Nephron (organoid): ENCODE results near the gene PCDHA5.
"Not testable (repeated sequence)": the region's sequence is repeated elsewhere in the genome, so short reads cannot be mapped to it uniquely, and the experiment has no call there.

ENCODE experiments used
- H3K27ac Mint-ChIP-seq, 3 experiments: 2 replicates each; pipeline ENCODE4 v1.8.0; 2020; ENCODE audit warnings: mixed read lengths in 3 of 3, mild to moderate bottlenecking in 2 of 3, moderate library complexity in 1 of 3
- H3K27me3 Mint-ChIP-seq: 2 replicates; pipeline ENCODE4 v1.8.0; 2021; ENCODE audit warnings: low read depth, mild to moderate bottlenecking, moderate library complexity, mixed read lengths
- H3K36me3 Mint-ChIP-seq: 2 replicates; pipeline ENCODE4 v1.8.0; 2020; ENCODE audit warnings: low read depth, mixed read lengths
- H3K4me1 Mint-ChIP-seq: 2 replicates; pipeline ENCODE4 v1.8.0; 2020; ENCODE audit warnings: mixed read lengths
- H3K4me3 Mint-ChIP-seq, 3 experiments: 2 replicates each; pipeline ENCODE4 v1.8.0; 2020; ENCODE audit warnings: mild to moderate bottlenecking in 3 of 3, mixed read lengths in 3 of 3, moderate library complexity in 2 of 3
- H3K9me3 Mint-ChIP-seq: 2 replicates; pipeline ENCODE4 v1.8.0; 2020; ENCODE audit warnings: mixed read lengths
- TF ChIP-seq, protein P1 (sequence below), 3 experiments: fragments of 200-600 bp; sonication (generic); IDR thresholded peaks; one replicate each; pipeline ENCODE4 v1.5.0; 2021; ENCODE audit warnings: antibody characterized with exemption in 3 of 3; ENCODE audit not compliant: unreplicated experiment in 3 of 3

PCDHA5 gene

GRCh38 chr5:140823475-140823874, 2.1 kb downstream of the PCDHA5 start:
- Mint-ChIP-seq H3K27ac (no peak overlapping the region), H3K4me3 (no peak overlapping the region), H3K27me3 (no peaks in the 10 kb centered on the region), H3K36me3 (peaks cover 73% of the 10 kb centered on the region), H3K4me1 (peaks cover 8% of the 10 kb centered on the region), H3K9me3 (peaks cover 45% of the 10 kb centered on the region)
- TF ChIP-seq, protein P1, sequence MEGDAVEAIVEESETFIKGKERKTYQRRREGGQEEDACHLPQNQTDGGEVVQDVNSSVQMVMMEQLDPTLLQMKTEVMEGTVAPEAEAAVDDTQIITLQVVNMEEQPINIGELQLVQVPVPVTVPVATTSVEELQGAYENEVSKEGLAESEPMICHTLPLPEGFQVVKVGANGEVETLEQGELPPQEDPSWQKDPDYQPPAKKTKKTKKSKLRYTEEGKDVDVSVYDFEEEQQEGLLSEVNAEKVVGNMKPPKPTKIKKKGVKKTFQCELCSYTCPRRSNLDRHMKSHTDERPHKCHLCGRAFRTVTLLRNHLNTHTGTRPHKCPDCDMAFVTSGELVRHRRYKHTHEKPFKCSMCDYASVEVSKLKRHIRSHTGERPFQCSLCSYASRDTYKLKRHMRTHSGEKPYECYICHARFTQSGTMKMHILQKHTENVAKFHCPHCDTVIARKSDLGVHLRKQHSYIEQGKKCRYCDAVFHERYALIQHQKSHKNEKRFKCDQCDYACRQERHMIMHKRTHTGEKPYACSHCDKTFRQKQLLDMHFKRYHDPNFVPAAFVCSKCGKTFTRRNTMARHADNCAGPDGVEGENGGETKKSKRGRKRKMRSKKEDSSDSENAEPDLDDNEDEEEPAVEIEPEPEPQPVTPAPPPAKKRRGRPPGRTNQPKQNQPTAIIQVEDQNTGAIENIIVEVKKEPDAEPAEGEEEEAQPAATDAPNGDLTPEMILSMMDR (IDR thresholded peaks at IDR 0.05; ENCODE audit: unreplicated experiment in 3 of 3), result no peak

DNA sequence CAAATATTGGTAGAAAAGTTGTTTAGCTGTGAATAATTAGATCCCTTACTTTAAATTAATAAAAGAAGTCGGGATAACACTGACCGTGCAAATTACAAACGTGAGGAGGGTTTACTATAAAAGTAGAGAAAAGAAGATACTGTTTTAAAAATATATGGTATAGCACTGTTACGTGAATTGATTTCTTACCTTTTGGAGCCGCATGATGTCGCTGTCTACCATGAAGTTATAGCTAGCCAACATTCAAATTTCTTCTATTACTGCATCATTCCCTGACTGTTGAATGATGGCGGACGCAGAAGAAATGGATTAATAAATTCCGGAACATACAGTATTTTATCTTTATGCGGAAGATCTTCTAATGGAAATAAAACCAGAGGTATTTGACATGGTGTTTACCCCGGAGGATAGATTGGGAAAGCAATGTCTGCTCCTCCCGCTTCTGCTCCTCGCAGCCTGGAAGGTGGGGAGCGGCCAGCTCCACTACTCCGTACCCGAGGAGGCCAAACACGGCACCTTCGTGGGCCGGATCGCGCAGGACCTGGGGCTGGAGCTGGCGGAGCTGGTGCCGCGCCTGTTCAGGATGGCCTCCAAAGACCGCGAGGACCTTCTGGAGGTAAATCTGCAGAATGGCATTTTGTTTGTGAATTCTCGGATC, 6.4 kb downstream of the PCDHA5 start, which contains the start of gene PCDHA6:
Gene PCDHA6, plus strand, starts transcription at position 257 of the 658 bp plus-strand sequence. Its CDS starts 132 bp downstream, at position 389.
- Mint-ChIP-seq H3K27ac (peak within 1 kb of the TSS; percentile 80 to 96 (median 93)), H3K9me3 (peaks cover 52% of the 10 kb centered on the region), H3K4me1 (peaks cover 10% of the 10 kb centered on the region), H3K27me3 (no peaks in the 10 kb centered on the region), H3K36me3 (peaks cover 79% of the 10 kb centered on the region), H3K4me3 (peak within 1 kb of the TSS; percentile 86 to 93 (median 91))
- TF ChIP-seq, protein P1 (IDR thresholded peaks at IDR 0.05; ENCODE audit: unreplicated experiment in 3 of 3), result peak; percentile 43 to 49 (median 47)

DNA sequence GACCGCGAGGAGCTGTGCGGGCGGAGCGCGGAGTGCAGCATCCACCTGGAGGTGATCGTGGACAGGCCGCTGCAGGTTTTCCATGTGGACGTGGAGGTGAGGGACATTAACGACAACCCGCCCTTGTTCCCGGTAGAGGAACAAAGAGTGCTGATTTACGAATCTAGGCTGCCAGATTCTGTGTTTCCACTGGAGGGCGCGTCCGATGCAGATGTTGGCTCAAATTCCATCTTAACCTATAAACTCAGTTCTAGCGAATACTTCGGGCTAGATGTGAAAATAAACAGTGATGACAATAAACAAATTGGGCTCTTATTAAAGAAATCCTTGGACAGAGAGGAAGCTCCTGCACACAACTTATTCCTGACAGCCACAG, 6.9 kb downstream of the PCDHA5 start:
- TF ChIP-seq, protein P1 (IDR thresholded peaks at IDR 0.05; ENCODE audit: unreplicated experiment in 3 of 3), result peak; percentile 23 to 40 (median 26)
- H3K4me1 Mint-ChIP-seq, result peaks cover 10% of the 10 kb centered on the region
- peak overlapping the region; percentile 86 to 93 (median 91) for H3K4me3 Mint-ChIP-seq
- peaks cover 55% of the 10 kb centered on the region for H3K9me3 Mint-ChIP-seq
- no peaks in the 10 kb centered on the region for H3K27me3 Mint-ChIP-seq
- H3K36me3 Mint-ChIP-seq, result peaks cover 81% of the 10 kb centered on the region
- peak overlapping the region; percentile 80 to 96 (median 93) for H3K27ac Mint-ChIP-seq

DNA sequence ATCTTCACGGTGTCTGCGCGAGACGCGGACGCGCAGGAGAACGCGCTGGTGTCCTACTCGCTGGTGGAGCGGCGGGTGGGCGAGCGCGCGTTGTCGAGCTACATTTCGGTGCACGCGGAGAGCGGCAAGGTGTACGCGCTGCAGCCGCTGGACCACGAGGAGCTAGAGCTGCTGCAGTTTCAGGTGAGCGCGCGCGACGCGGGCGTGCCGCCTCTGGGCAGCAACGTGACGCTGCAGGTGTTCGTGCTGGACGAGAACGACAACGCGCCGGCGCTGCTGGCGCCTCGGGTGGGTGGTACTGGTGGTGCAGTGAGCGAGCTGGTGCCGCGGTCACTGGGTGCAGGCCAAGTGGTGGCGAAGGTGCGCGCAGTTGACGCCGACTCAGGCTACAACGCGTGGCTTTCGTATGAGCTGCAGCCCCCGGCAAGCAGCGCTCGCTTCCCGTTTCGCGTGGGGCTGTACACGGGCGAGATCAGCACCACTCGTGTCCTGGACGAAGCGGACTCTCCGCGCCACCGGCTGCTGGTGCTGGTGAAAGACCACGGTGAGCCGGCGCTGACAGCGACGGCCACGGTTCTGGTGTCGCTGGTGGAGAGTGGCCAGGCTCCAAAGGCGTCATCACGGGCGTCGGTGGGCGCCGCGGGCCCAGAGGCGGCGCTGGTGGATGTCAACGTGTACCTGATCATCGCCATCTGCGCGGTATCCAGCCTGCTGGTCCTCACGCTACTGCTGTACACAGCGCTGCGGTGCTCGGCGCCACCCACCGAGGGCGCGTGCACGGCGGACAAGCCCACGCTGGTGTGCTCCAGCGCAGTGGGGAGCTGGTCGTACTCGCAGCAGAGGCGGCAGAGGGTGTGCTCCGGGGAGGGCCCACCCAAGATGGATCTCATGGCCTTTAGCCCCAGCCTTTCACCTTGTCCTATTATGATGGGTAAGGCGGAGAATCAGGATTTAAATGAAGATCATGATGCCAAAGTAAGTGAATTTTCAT, 8.4 kb downstream of the PCDHA5 start:
- H3K4me3 Mint-ChIP-seq, H3K27me3 Mint-ChIP-seq, H3K27ac Mint-ChIP-seq: not testable (repeated sequence)
- Mint-ChIP-seq H3K36me3 (peaks cover 88% of the 10 kb centered on the region), H3K4me1 (peaks cover 10% of the 10 kb centered on the region), H3K9me3 (peaks cover 58% of the 10 kb centered on the region)

- H3K27ac Mint-ChIP-seq, result no peak within 1 kb of the TSS
- H3K36me3 Mint-ChIP-seq, result peaks cover 85% of the 10 kb centered on the region
- TF ChIP-seq, protein P1 (IDR thresholded peaks at IDR 0.05; ENCODE audit: unreplicated experiment in 3 of 3), result no peak
- H3K4me1 Mint-ChIP-seq, result no peaks in the 10 kb centered on the region
- H3K9me3 Mint-ChIP-seq, result peaks cover 53% of the 10 kb centered on the region
- no peaks in the 10 kb centered on the region for H3K27me3 Mint-ChIP-seq
- H3K4me3 Mint-ChIP-seq, result no peak within 1 kb of the TSS
Observed at GRCh38 chr5:140833993-140834392, 12.6 kb downstream of the PCDHA5 start, which contains the start of gene PCDHA7. Gene PCDHA7, plus strand, starts transcription at chr5:140834269. Its CDS starts 115 bp downstream, at chr5:140834384.

DNA sequence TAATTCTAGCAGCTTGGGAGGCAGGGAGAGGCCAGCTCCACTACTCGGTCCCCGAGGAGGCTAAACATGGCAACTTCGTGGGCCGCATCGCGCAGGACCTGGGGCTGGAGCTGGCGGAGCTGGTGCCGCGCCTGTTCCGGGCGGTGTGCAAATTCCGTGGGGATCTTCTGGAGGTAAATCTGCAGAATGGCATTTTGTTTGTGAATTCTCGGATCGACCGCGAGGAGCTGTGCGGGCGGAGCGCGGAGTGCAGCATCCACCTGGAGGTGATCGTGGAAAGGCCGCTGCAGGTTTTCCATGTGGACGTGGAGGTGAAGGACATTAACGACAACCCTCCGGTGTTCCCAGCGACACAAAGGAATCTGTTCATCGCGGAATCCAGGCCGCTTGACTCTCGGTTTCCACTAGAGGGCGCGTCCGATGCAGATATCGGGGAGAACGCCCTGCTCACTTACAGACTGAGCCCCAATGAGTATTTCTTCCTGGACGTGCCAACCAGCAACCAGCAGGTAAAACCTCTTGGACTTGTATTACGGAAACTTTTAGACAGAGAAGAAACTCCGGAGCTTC, 13.1 kb downstream of the PCDHA5 start:
- H3K4me3 Mint-ChIP-seq, H3K27me3 Mint-ChIP-seq, H3K4me1 Mint-ChIP-seq, H3K27ac Mint-ChIP-seq: not testable (repeated sequence)
- H3K36me3 Mint-ChIP-seq, result peaks cover 84% of the 10 kb centered on the region
- H3K9me3 Mint-ChIP-seq, result peaks cover 52% of the 10 kb centered on the region
